GM12865 (cell line): ENCODE measurements around the gene NTPCR.

Source experiments
- DNase-seq: peaks from one replicate; pipeline ENCODE4 v3.0.0; 2010; ENCODE audit warnings: low read depth
- H3K4me3 ChIP-seq: 2 replicates; pipeline ENCODE4 v1.5.1; 2011; ENCODE audit warnings: mild to moderate bottlenecking, low read depth, low read length, control low read depth
- CTCF ChIP-seq: IDR thresholded peaks from 2 replicates; pipeline ENCODE4 v1.5.1; 2011; ENCODE audit warnings: low read length, control low read depth, low read depth, inconsistent platforms; ENCODE audit not compliant: insufficient read depth; ENCODE audit errors: missing control alignments

NTPCR gene

GRCh38 chr1:232983817-232984567 is 33.6 kb downstream of the NTPCR start:
- TF ChIP-seq CTCF: no peak
- no peak for DNase-seq
- no peak overlapping the region for H3K4me3 ChIP-seq

- TF ChIP-seq CTCF: no peak
- DNase-seq: no peak
- no peak overlapping the region for H3K4me3 ChIP-seq
Observed at GRCh38 chr1:232984577-232985425, 34.4 kb downstream of the NTPCR start.

GRCh38 chr1:232985882-232986526 is 35.6 kb downstream of the NTPCR start:
- DNase-seq: no peak
- H3K4me3 ChIP-seq: no peak overlapping the region
- no peak for TF ChIP-seq CTCF

- H3K4me3 ChIP-seq: no peak overlapping the region
- DNase-seq: no peak
- TF ChIP-seq CTCF: no peak
Observed at GRCh38 chr1:232986527-232986922, 36.1 kb downstream of the NTPCR start.

GRCh38 chr1:232987046-232987773 is 36.8 kb downstream of the NTPCR start:
- no peak for TF ChIP-seq CTCF
- H3K4me3 ChIP-seq: no peak overlapping the region
- DNase-seq: no peak

- no peak for TF ChIP-seq CTCF
- no peak for DNase-seq
- H3K4me3 ChIP-seq: no peak overlapping the region
Observed at GRCh38 chr1:232987774-232988140, 37.3 kb downstream of the NTPCR start.
